ENCODE data around the gene TEX19. TPM values are rescaled to one million over a fixed set of nuclear protein-coding genes. Genes with fewer than 3 reads are reported as not detected.
A peak's percentile ranks its signal among the peaks of the same experiment; 100 is the strongest.

TEX19 gene
- total and polyA plus RNA-seq, 9 of the 15 experiments (the other 6 are each of a cell fraction or from before 2014, with no cell fraction given) = 0.10 to 4.9 (median 1.9) TPM

DNA sequence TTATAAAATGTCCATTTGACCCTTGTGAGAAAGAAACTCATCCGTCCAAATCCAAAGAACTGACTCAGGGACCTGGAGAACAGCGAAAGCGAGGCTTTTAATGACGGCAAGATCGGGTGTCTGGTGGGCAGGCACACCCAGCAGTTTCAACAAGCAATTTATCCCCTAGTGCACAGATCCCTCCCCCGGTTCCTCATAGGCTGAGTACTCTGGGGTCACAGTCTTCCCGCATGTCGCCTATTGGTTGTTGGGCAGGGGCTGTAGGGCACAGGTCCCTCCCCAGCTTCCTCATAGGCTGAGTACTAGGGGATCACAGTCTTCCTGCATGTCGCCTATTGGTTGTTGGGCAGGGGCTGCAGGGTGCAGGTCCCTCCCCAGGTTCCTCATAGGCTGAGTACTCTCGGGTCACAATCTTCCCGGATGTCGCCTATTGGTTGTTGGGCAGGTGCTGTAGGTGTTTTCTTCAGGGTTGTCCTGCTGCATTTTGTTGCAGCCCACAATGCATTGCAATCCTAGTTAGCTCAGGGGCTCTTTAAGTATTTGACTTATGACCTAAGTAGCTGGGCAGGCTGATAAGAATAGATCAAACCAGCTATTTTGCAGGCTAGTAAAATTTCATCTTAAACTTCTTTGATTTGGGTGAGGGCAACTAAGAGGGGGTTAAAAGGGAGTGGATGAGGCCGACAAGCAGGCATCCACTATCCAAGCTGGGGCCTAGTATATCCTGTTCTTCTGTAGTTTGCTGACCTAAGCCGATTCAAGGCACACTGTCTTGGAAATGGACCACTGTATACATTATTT, 8.9 kb downstream of the TEX19 start (continued):
- TF ChIP-seq KDM5B (IDR thresholded peaks at IDR 0.05; ENCODE audit: insufficient replicate concordance, low read depth, low read length) (peak; percentile 83), BACH1 (tag; IDR thresholded peaks at IDR 0.05) (no peak), ZFPM2 (CRISPR knock-in tag; IDR thresholded peaks at IDR 0.05) (no peak), MAZ (CRISPR knock-in tag; conservative IDR thresholded peaks at IDR 0.05 in 1 of 2, IDR thresholded peaks at IDR 0.05 in 1 of 2) (peak in 1 of 2 experiments; percentile 48; a peak in 2 of 4 replicates), PHF20 (IDR thresholded peaks at IDR 0.05; ENCODE audit: partially characterized antibody) (peak; percentile 31), YY1 (IDR thresholded peaks at IDR 0.05; ENCODE audit: borderline replicate concordance in 1 of 3, control insufficient read depth in 1 of 3, extremely low read depth in 1 of 3, insufficient read depth in 3 of 3, insufficient read length in 1 of 3, insufficient replicate concordance in 2 of 3, low read depth in 1 of 3, low read length in 2 of 3) (no peak), ZNF274 (IDR thresholded peaks at IDR 0.05; ENCODE audit: borderline replicate concordance, low read depth, low read length) (no peak), JUND (IDR thresholded peaks at IDR 0.05; ENCODE audit: borderline replicate concordance, low read depth, low read length) (peak; percentile 49; the same call in 1 of the 2 replicates), JUND (tag; IDR thresholded peaks at IDR 0.05; ENCODE audit: borderline replicate concordance, low read depth, low read length) (0 out of 3 replicates have a peak, but pooled peaks have one; percentile 16), CC2D1A (IDR thresholded peaks at IDR 0.05) (peak; percentile 94), RBFOX2 (IDR thresholded peaks at IDR 0.05; ENCODE audit: low read depth, low read length) (peak; percentile 69), MCM2 (IDR thresholded peaks at IDR 0.05; ENCODE audit: low read depth) (no peak), KLF13 (tag; IDR thresholded peaks at IDR 0.05; ENCODE audit: borderline replicate concordance, low read depth) (no peak), FOSL1 (tag; conservative IDR thresholded peaks at IDR 0.05) (no peak), ZBTB8A (IDR thresholded peaks at IDR 0.05; ENCODE audit: partially characterized antibody) (no peak), ZNF143 (CRISPR knock-in tag; IDR thresholded peaks at IDR 0.05) (peak; percentile 73)
- TF ChIP-seq, protein P1, sequence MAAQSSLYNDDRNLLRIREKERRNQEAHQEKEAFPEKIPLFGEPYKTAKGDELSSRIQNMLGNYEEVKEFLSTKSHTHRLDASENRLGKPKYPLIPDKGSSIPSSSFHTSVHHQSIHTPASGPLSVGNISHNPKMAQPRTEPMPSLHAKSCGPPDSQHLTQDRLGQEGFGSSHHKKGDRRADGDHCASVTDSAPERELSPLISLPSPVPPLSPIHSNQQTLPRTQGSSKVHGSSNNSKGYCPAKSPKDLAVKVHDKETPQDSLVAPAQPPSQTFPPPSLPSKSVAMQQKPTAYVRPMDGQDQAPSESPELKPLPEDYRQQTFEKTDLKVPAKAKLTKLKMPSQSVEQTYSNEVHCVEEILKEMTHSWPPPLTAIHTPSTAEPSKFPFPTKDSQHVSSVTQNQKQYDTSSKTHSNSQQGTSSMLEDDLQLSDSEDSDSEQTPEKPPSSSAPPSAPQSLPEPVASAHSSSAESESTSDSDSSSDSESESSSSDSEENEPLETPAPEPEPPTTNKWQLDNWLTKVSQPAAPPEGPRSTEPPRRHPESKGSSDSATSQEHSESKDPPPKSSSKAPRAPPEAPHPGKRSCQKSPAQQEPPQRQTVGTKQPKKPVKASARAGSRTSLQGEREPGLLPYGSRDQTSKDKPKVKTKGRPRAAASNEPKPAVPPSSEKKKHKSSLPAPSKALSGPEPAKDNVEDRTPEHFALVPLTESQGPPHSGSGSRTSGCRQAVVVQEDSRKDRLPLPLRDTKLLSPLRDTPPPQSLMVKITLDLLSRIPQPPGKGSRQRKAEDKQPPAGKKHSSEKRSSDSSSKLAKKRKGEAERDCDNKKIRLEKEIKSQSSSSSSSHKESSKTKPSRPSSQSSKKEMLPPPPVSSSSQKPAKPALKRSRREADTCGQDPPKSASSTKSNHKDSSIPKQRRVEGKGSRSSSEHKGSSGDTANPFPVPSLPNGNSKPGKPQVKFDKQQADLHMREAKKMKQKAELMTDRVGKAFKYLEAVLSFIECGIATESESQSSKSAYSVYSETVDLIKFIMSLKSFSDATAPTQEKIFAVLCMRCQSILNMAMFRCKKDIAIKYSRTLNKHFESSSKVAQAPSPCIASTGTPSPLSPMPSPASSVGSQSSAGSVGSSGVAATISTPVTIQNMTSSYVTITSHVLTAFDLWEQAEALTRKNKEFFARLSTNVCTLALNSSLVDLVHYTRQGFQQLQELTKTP (IDR thresholded peaks at IDR 0.05; ENCODE audit: low read depth in 1 of 2, partially characterized antibody in 2 of 2) = peak; percentile 1 to 62
- TF ChIP-seq, protein P2, sequence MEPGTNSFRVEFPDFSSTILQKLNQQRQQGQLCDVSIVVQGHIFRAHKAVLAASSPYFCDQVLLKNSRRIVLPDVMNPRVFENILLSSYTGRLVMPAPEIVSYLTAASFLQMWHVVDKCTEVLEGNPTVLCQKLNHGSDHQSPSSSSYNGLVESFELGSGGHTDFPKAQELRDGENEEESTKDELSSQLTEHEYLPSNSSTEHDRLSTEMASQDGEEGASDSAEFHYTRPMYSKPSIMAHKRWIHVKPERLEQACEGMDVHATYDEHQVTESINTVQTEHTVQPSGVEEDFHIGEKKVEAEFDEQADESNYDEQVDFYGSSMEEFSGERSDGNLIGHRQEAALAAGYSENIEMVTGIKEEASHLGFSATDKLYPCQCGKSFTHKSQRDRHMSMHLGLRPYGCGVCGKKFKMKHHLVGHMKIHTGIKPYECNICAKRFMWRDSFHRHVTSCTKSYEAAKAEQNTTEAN (CRISPR knock-in tag; IDR thresholded peaks at IDR 0.05) = no peak
